ENCODE data around the gene GSTP1. TPM values are rescaled to one million over a fixed set of nuclear protein-coding genes. Genes with fewer than 3 reads are reported as not detected.
"Not testable (repeated sequence)": the region's sequence is repeated elsewhere in the genome, so short reads cannot be mapped to it uniquely, and the experiment has no call there.

Gene GSTP1
- total RNA-seq, 1 donor from 2014 or later: 978 TPM

GRCh38 chr11:67599149-67599548 is 15.5 kb downstream of the GSTP1 start:
- peaks cover under 1% of the 10 kb centered on the region for H3K27me3 Mint-ChIP-seq
- no peak overlapping the region for H3K27ac Mint-ChIP-seq
- peaks cover 2% of the 10 kb centered on the region for H3K36me3 Mint-ChIP-seq (ENCODE audit: insufficient read depth)
- H3K4me1 Mint-ChIP-seq (ENCODE audit: low read depth): no peaks in the 10 kb centered on the region
- no peak overlapping the region for H3K4me3 Mint-ChIP-seq (ENCODE audit: low read depth)
- no peak for DNase-seq (ENCODE audit: low spot score, unreplicated experiment)
- H3K9me3 Mint-ChIP-seq (ENCODE audit: low read depth): peaks cover 9% of the 10 kb centered on the region
- TF ChIP-seq CTCF (IDR thresholded peaks at IDR 0.05; ENCODE audit: unreplicated experiment): no peak

GRCh38 chr11:67600324-67601029 is 16.9 kb downstream of the GSTP1 start:
- Mint-ChIP-seq H3K36me3 (ENCODE audit: insufficient read depth) (peaks cover 2% of the 10 kb centered on the region), H3K4me1 (ENCODE audit: low read depth) (peaks cover 3% of the 10 kb centered on the region), H3K9me3 (ENCODE audit: low read depth) (peaks cover 9% of the 10 kb centered on the region), H3K27me3 (peaks cover 6% of the 10 kb centered on the region), H3K4me3 (ENCODE audit: low read depth) (no peak overlapping the region), H3K27ac (no peak overlapping the region)
- TF ChIP-seq CTCF (IDR thresholded peaks at IDR 0.05; ENCODE audit: unreplicated experiment): no peak
- DNase-seq (ENCODE audit: low spot score, unreplicated experiment): no peak

DNA sequence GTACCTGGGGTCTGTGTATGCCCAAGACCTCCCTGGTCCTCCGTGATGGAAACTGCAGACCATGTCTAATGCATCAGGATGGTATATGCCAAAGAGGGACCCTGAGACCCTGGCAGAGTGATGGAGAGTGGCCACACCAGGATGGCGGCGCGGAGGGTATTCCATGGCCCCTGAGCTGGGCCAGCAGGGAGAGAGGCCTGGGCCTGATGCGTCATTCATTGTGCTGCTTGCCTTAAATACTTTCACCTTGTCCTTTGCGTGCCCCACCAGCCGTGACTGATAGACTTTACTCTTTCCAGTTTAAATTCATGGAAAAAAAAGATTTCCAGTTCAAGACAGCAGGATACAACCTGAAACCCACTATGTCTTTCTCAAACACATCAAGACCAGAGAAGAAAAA is 17.5 kb downstream of the GSTP1 start:
- no peak overlapping the region for H3K27ac Mint-ChIP-seq
- TF ChIP-seq CTCF (IDR thresholded peaks at IDR 0.05; ENCODE audit: unreplicated experiment): no peak
- H3K9me3 Mint-ChIP-seq (ENCODE audit: low read depth): peaks cover 9% of the 10 kb centered on the region
- peaks cover 7% of the 10 kb centered on the region for H3K4me1 Mint-ChIP-seq (ENCODE audit: low read depth)
- H3K27me3 Mint-ChIP-seq: peaks cover 6% of the 10 kb centered on the region
- no peak overlapping the region for H3K4me3 Mint-ChIP-seq (ENCODE audit: low read depth)
- peaks cover 2% of the 10 kb centered on the region for H3K36me3 Mint-ChIP-seq (ENCODE audit: insufficient read depth)
- DNase-seq (ENCODE audit: low spot score, unreplicated experiment): no peak

DNA sequence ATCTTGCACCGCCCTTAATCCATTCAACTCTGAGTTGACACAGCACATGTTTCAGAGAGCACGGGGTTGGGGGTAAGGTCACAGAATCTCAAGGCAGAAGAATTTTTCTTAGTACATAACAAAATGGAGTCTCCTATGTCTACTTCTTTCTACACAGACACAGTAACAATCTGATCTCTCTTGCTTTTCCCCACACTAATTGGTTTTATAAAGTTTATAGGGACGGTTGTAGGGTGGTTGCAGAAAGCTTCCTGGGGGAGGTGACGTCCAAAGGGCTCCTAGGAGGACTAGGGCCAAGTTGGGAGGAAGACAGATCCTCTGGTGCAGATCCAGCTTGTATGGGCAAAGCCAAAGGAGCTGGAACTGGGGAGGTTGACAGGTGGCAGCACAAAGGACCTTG is 20.5 kb downstream of the GSTP1 start:
- not testable (repeated sequence) for DNase-seq (ENCODE audit: low spot score, unreplicated experiment); H3K27ac Mint-ChIP-seq; H3K9me3 Mint-ChIP-seq (ENCODE audit: low read depth); H3K4me3 Mint-ChIP-seq (ENCODE audit: low read depth); H3K27me3 Mint-ChIP-seq; H3K36me3 Mint-ChIP-seq (ENCODE audit: insufficient read depth)
- H3K4me1 Mint-ChIP-seq (ENCODE audit: low read depth): peaks cover 14% of the 10 kb centered on the region

DNA sequence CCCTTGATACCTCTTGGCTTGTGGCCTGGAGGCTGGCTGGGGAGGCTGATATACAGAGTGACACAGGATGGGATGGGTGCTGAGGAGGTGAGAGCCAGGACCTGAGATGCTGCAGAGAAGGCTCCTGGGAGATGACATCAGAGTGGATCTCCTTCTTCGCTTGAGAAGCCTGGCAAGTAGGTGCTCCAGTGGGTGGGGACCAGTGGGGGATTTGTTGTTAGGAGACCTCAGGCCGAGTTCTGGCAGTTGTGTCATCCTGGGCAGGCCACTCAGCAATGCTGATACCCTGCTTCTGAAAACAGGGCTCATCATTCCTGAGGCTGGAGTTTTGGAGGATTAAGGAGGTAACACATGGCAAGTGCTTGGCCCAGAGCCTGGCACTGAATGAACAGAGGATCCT is 21.2 kb downstream of the GSTP1 start:
- peaks cover 5% of the 10 kb centered on the region for H3K36me3 Mint-ChIP-seq (ENCODE audit: insufficient read depth)
- H3K27me3 Mint-ChIP-seq: peaks cover 6% of the 10 kb centered on the region
- peaks cover 14% of the 10 kb centered on the region for H3K4me1 Mint-ChIP-seq (ENCODE audit: low read depth)
- H3K27ac Mint-ChIP-seq: no peak overlapping the region
- no peak for DNase-seq (ENCODE audit: low spot score, unreplicated experiment)
- TF ChIP-seq CTCF (IDR thresholded peaks at IDR 0.05; ENCODE audit: unreplicated experiment): no peak
- H3K9me3 Mint-ChIP-seq (ENCODE audit: low read depth): peaks cover 5% of the 10 kb centered on the region
- no peak overlapping the region for H3K4me3 Mint-ChIP-seq (ENCODE audit: low read depth)

All from progenitor cell of endocrine pancreas (in vitro differentiated cells).